H9 (cell line): ENCODE results near the gene MYH11. TPM values are rescaled to one million over a fixed set of nuclear protein-coding genes. Genes with fewer than 3 reads are reported as not detected.

Experiments
- DNase-seq: peaks from one replicate; pipeline ENCODE4 v3.0.0-alpha.2; 2017
- H2AFZ ChIP-seq: one replicate; pipeline ENCODE4 v1.6.1; 2013; ENCODE audit warnings: mild to moderate bottlenecking, low read length, control low read depth, moderate library complexity
- H2AK5ac ChIP-seq: 2 replicates; pipeline ENCODE4 v1.6.1; 2013; ENCODE audit warnings: low read length, control low read depth, mixed read lengths; ENCODE audit not compliant: insufficient read length
- H2BK120ac ChIP-seq: one replicate; pipeline ENCODE4 v1.6.1; 2013; ENCODE audit warnings: low read depth, mild to moderate bottlenecking, low read length, control low read depth, inconsistent platforms; ENCODE audit not compliant: poor library complexity, severe bottlenecking
- H2BK12ac ChIP-seq: 2 replicates; pipeline ENCODE4 v1.6.1; 2013; ENCODE audit warnings: low read length, control low read depth, mixed read lengths, low read depth; ENCODE audit not compliant: insufficient read length
- H2BK15ac ChIP-seq: 2 replicates; pipeline ENCODE4 v1.6.1; 2013; ENCODE audit warnings: low read depth, low read length, control low read depth
- H2BK20ac ChIP-seq: one replicate; pipeline ENCODE4 v1.6.1; 2013; ENCODE audit warnings: low read depth, mild to moderate bottlenecking, low read length, control low read depth, inconsistent platforms; ENCODE audit not compliant: poor library complexity, severe bottlenecking
- H2BK5ac ChIP-seq: 2 replicates; pipeline ENCODE4 v1.6.1; 2013; ENCODE audit warnings: low read length, control low read depth, mixed read lengths; ENCODE audit not compliant: insufficient read length
- H3K14ac ChIP-seq: 2 replicates; pipeline ENCODE4 v1.6.1; 2013; ENCODE audit warnings: low read length, control low read depth; ENCODE audit not compliant: insufficient read depth
- H3K18ac ChIP-seq: 2 replicates; pipeline ENCODE4 v1.6.1; 2013; ENCODE audit warnings: low read depth, mild to moderate bottlenecking, mixed read lengths, low read length, control low read depth; ENCODE audit not compliant: insufficient read length
- H3K23ac ChIP-seq: 2 replicates; pipeline ENCODE4 v1.6.1; 2013; ENCODE audit warnings: low read length, control low read depth, mixed read lengths, low read depth; ENCODE audit not compliant: insufficient read length
- H3K23me2 ChIP-seq: 2 replicates; pipeline ENCODE4 v1.6.1; 2013; ENCODE audit warnings: low read depth, mild to moderate bottlenecking, mixed read lengths, low read length, control low read depth; ENCODE audit not compliant: insufficient read length, poor library complexity, severe bottlenecking
- H3K27ac ChIP-seq: 2 replicates; pipeline ENCODE4 v1.5.1; 2013; ENCODE audit warnings: low read length, control low read depth, mixed read lengths, low read depth; ENCODE audit not compliant: insufficient read length
- H3K27me3 ChIP-seq: 2 replicates; pipeline ENCODE4 v1.6.1; 2013; ENCODE audit warnings: low read length, control low read depth, inconsistent platforms; ENCODE audit not compliant: insufficient read depth
- H3K4ac ChIP-seq: 2 replicates; pipeline ENCODE4 v1.6.1; 2013; ENCODE audit warnings: low read depth, mild to moderate bottlenecking, control low read depth, inconsistent platforms, low read length, moderate library complexity
- H3K4me1 ChIP-seq: 2 replicates; pipeline ENCODE4 v1.6.1; 2013; ENCODE audit warnings: low read length, control low read depth, inconsistent platforms; ENCODE audit not compliant: insufficient read depth
- H3K4me2 ChIP-seq: 2 replicates; pipeline ENCODE4 v1.6.1; 2013; ENCODE audit warnings: low read length, control low read depth, mixed read lengths; ENCODE audit not compliant: insufficient read length, insufficient read depth
- H3K56ac ChIP-seq: 2 replicates; pipeline ENCODE4 v1.6.1; 2013; ENCODE audit warnings: low read depth, mild to moderate bottlenecking, mixed read lengths, low read length, control low read depth; ENCODE audit not compliant: insufficient read length
- H3K79me1 ChIP-seq: 2 replicates; pipeline ENCODE4 v1.6.1; 2013; ENCODE audit warnings: low read depth, mild to moderate bottlenecking, moderate library complexity, low read length, control low read depth, inconsistent platforms; ENCODE audit not compliant: insufficient read depth, poor library complexity, severe bottlenecking
- H3K79me2 ChIP-seq: 2 replicates; pipeline ENCODE4 v1.6.1; 2013; ENCODE audit warnings: low read length, control low read depth, inconsistent platforms; ENCODE audit not compliant: insufficient read depth
- H3K9ac ChIP-seq: 2 replicates; pipeline ENCODE4 v1.6.1; 2013; ENCODE audit warnings: low read length, control low read depth, mixed read lengths; ENCODE audit not compliant: insufficient read length; ENCODE audit errors: extremely low read depth
- H3K9me3 ChIP-seq: one replicate; pipeline ENCODE4 v1.6.1; 2013; ENCODE audit warnings: low read depth, low read length, inconsistent platforms; ENCODE audit not compliant: control insufficient read depth
- H3T11ph ChIP-seq: one replicate; pipeline ENCODE4 v1.6.1; 2013; ENCODE audit warnings: mild to moderate bottlenecking, low read length, control low read depth, inconsistent platforms
- H4K20me1 ChIP-seq: one replicate; pipeline ENCODE4 v1.6.1; 2013; ENCODE audit not compliant: control insufficient read depth, insufficient read length, insufficient read depth
- H4K5ac ChIP-seq: 2 replicates; pipeline ENCODE4 v1.6.1; 2013; ENCODE audit warnings: low read depth, mild to moderate bottlenecking, mixed read lengths, low read length, control low read depth; ENCODE audit not compliant: insufficient read length
- H4K8ac ChIP-seq: replicated peaks from 2 replicates; pipeline ENCODE4 v1.6.1; 2013; ENCODE audit warnings: low read length, control low read depth, mixed read lengths, low read depth; ENCODE audit not compliant: insufficient read length
- H4K91ac ChIP-seq: 2 replicates; pipeline ENCODE4 v1.6.1; 2013; ENCODE audit warnings: low read depth, mild to moderate bottlenecking, moderate library complexity, mixed read lengths, low read length, control low read depth; ENCODE audit not compliant: insufficient read length
- H3K27ac Mint-ChIP-seq, 3 experiments: 2 replicates in 2 of 3; 3 replicates in 1 of 3; pipeline ENCODE4 v1.8.0; 2020 to 2021; ENCODE audit warnings: mixed read lengths in 3 of 3, mild to moderate bottlenecking in 1 of 3, moderate library complexity in 1 of 3
- H3K27me3 Mint-ChIP-seq: 2 replicates; pipeline ENCODE4 v1.8.0; 2021; ENCODE audit warnings: low read depth, mild to moderate bottlenecking, moderate library complexity, mixed read lengths
- H3K36me3 Mint-ChIP-seq, 3 experiments: 2 replicates in 2 of 3; 3 replicates in 1 of 3; pipeline ENCODE4 v1.8.0; 2020 to 2021; ENCODE audit warnings: low read depth in 3 of 3, mixed read lengths in 3 of 3; ENCODE audit not compliant: insufficient read depth in 1 of 3
- H3K4me1 Mint-ChIP-seq, 2 experiments: 2 replicates each; pipeline ENCODE4 v1.8.0; 2020; ENCODE audit warnings: mixed read lengths in 2 of 2
- H3K4me3 Mint-ChIP-seq, 2 experiments: 2 replicates in 1 of 2; 3 replicates in 1 of 2; pipeline ENCODE4 v1.8.0; 2020 to 2021; ENCODE audit warnings: mild to moderate bottlenecking in 2 of 2, mixed read lengths in 2 of 2, moderate library complexity in 1 of 2
- H3K9me3 Mint-ChIP-seq, 2 experiments: 2 replicates in 1 of 2; 3 replicates in 1 of 2; pipeline ENCODE4 v1.8.0; 2020; ENCODE audit warnings: mild to moderate bottlenecking in 2 of 2, mixed read lengths in 2 of 2, moderate library complexity in 1 of 2
- WGBS: extraction: QIAGEN DNeasy Blood & Tissue Kit; methylation state at CpG from one replicate; pipeline ENCODE4 v1.1.7; 2013; ENCODE audit warnings: missing lambda C conversion rate, low lambda C conversion rate, mixed read lengths; ENCODE audit not compliant: insufficient read length; ENCODE audit errors: extremely low coverage; 5-methylcytosine and 5-hydroxymethylcytosine counted together
- total RNA-seq: library from RNA; stranded (reverse); gene quantifications from 2 replicates; pipeline ENCODE4 v1.2.1, GENCODE V29; 2021
- TF ChIP-seq, protein P1 (sequence below): fragments of 200-600 bp; sonication (generic); conservative IDR thresholded peaks from 3 replicates; pipeline ENCODE4 v1.8.0; 2021; ENCODE audit warnings: antibody characterized with exemption, mild to moderate bottlenecking

MYH11 gene
- total RNA-seq, 1 experiment from 2014 or later, result 0.42 TPM

- Mint-ChIP-seq H3K27ac (peak overlapping the region in 1 of 3 experiments; percentile 14; a peak in 1 of 7 replicates), H3K36me3 (no peaks in the 10 kb centered on the region), H3K9me3 (no peaks in the 10 kb centered on the region), H3K4me1 (peaks cover 11 to 12% of the 10 kb centered on the region in 2 experiments), H3K4me3 (no peak overlapping the region), H3K27me3 (no peaks in the 10 kb centered on the region)
- TF ChIP-seq, protein P1, sequence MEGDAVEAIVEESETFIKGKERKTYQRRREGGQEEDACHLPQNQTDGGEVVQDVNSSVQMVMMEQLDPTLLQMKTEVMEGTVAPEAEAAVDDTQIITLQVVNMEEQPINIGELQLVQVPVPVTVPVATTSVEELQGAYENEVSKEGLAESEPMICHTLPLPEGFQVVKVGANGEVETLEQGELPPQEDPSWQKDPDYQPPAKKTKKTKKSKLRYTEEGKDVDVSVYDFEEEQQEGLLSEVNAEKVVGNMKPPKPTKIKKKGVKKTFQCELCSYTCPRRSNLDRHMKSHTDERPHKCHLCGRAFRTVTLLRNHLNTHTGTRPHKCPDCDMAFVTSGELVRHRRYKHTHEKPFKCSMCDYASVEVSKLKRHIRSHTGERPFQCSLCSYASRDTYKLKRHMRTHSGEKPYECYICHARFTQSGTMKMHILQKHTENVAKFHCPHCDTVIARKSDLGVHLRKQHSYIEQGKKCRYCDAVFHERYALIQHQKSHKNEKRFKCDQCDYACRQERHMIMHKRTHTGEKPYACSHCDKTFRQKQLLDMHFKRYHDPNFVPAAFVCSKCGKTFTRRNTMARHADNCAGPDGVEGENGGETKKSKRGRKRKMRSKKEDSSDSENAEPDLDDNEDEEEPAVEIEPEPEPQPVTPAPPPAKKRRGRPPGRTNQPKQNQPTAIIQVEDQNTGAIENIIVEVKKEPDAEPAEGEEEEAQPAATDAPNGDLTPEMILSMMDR, result no peak
- Histone ChIP-seq H3K56ac (no peak overlapping the region), H2BK20ac (no peak overlapping the region), H4K8ac (no peak overlapping the region), H3K27ac (no peak overlapping the region), H2BK5ac (no peak overlapping the region), H3K4ac (no peak overlapping the region), H2AK5ac (no peak overlapping the region), H3T11ph (no peak overlapping the region), H3K14ac (no peak overlapping the region), H2BK12ac (no peak overlapping the region), H2BK120ac (no peak overlapping the region), H4K20me1 (no peaks in the 10 kb centered on the region), H4K5ac (no peak overlapping the region), H3K9ac (no peak overlapping the region), H3K4me2 (no peak overlapping the region), H4K91ac (no peak overlapping the region), H3K9me3 (no peaks in the 10 kb centered on the region), H3K23me2 (no peaks in the 10 kb centered on the region), H3K23ac (no peak overlapping the region), H2AFZ (no peak overlapping the region), H3K4me1 (no peaks in the 10 kb centered on the region), H3K79me2 (no peaks in the 10 kb centered on the region), H3K18ac (no peak overlapping the region), H3K27me3 (no peaks in the 10 kb centered on the region), H3K79me1 (no peaks in the 10 kb centered on the region), H2BK15ac (no peak overlapping the region)
- DNase-seq, result no peak
- WGBS, result no CpG with 5 or more reads among the region's 6 CpGs
Observed at GRCh38 chr16:15732416-15732815, 124.4 kb downstream of the MYH11 start.
